Testis (tissue), 3 donors: ENCODE measurements around the gene CHM. TPM values are rescaled to one million over a fixed set of nuclear protein-coding genes. Genes with fewer than 3 reads are reported as not detected.

Experiments
- DNase-seq: peaks from one replicate; pipeline ENCODE4 v3.0.0-alpha.2; 2019
- H3K27ac ChIP-seq, 2 donors: fragments of 200-600 bp; sonication (generic); one replicate each; pipeline ENCODE4 v1.5.1; 2019
- H3K27me3 ChIP-seq: fragments of 200-600 bp; sonication (generic); one replicate; pipeline ENCODE4 v1.5.1; 2019
- H3K36me3 ChIP-seq: fragments of 200-600 bp; sonication (generic); one replicate; pipeline ENCODE4 v1.5.1; 2017; ENCODE audit warnings: low read depth; ENCODE audit errors: missing control alignments
- H3K4me1 ChIP-seq: fragments of 200-600 bp; sonication (generic); one replicate; pipeline ENCODE4 v1.5.1; 2019
- H3K4me3 ChIP-seq, 2 donors: fragments of 200-600 bp; sonication (generic); one replicate each; pipeline ENCODE4 v1.5.1; 2017 to 2019
- H3K9me3 ChIP-seq: fragments of 200-600 bp; sonication (generic); one replicate; pipeline ENCODE4 v1.5.1; 2017
- POLR2A ChIP-seq: fragments of 450-650 bp; IDR thresholded peaks from one replicate; pipeline ENCODE4 v1.6.1; 2017; ENCODE audit warnings: antibody characterized with exemption, mild to moderate bottlenecking, moderate library complexity
- WGBS, 2 donors: methylation state at CpG; one replicate each; pipeline ENCODE4 v1.1.5; 2018; 5-methylcytosine and 5-hydroxymethylcytosine counted together
- intact Hi-C: fragments of 100-400 bp; cut with DNase I; formaldehyde crosslinking; loops from one replicate; pipeline ENCODE4 v1.15.1; 2023; ENCODE audit warnings: low total_unique reads
- polyA plus RNA-seq: library from polyadenylated mRNA; stranded (reverse); fragments of 350-450 nt; fragmentation: Illumina TruSeq; extraction: RNeasy Lipid Tissue Mini Kit (QIAGEN cat#74804); gene quantifications from one replicate; pipeline ENCODE4 v1.2.3, GENCODE V29; 2014; ENCODE audit warnings: low read depth, low replicate concordance; ENCODE audit not compliant: insufficient read depth
- total RNA-seq, 2 donors: library from RNA; depleted of rRNA; stranded (reverse); fragments of >200 nt; gene quantifications; one replicate each; pipeline ENCODE4 v1.2.3, GENCODE V29; 2016
- TF ChIP-seq, protein P1 (sequence below), 3 experiments: fragments of 450-650 bp in 2 of 3; fragments of 200-600 bp in 1 of 3; sonication (generic) in 1 of 3; IDR thresholded peaks; one replicate each; pipeline ENCODE4 v1.5.1; 2016 to 2019; ENCODE audit warnings: antibody characterized with exemption in 3 of 3, mild to moderate bottlenecking in 2 of 3, moderate library complexity in 1 of 3

The CHM gene
- total and polyA plus RNA-seq, 3 donors from 2014 or later = 7.0 to 21.9 (median 19.0) TPM

DNA sequence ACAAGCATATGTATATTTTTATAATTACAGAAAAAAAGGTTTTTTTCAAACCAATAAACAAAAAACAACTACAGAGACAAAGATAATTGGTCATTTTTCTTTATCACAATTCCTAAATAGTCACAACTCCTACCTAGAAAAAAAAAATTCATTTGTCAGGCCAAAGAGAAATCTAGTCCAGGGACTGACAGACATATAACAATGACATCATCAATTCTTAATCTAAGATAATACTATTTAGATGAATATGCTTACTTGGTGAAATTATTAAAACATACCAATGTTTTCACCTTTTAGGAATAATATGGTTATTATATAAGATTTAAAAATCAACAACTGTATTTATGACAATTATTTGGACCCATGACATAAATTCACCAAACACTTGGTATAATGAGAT, 48.4 kb downstream of the CHM start:
- H3K27me3 ChIP-seq = no peaks in the 10 kb centered on the region
- H3K36me3 ChIP-seq = no peaks in the 10 kb centered on the region
- intact Hi-C loops = no loop called here
- H3K9me3 ChIP-seq = no peaks in the 10 kb centered on the region
- no peak for DNase-seq
- H3K27ac ChIP-seq = no peak overlapping the region
- no peak overlapping the region for H3K4me3 ChIP-seq
- TF ChIP-seq, protein P1, sequence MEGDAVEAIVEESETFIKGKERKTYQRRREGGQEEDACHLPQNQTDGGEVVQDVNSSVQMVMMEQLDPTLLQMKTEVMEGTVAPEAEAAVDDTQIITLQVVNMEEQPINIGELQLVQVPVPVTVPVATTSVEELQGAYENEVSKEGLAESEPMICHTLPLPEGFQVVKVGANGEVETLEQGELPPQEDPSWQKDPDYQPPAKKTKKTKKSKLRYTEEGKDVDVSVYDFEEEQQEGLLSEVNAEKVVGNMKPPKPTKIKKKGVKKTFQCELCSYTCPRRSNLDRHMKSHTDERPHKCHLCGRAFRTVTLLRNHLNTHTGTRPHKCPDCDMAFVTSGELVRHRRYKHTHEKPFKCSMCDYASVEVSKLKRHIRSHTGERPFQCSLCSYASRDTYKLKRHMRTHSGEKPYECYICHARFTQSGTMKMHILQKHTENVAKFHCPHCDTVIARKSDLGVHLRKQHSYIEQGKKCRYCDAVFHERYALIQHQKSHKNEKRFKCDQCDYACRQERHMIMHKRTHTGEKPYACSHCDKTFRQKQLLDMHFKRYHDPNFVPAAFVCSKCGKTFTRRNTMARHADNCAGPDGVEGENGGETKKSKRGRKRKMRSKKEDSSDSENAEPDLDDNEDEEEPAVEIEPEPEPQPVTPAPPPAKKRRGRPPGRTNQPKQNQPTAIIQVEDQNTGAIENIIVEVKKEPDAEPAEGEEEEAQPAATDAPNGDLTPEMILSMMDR (IDR thresholded peaks at IDR 0.05) = no peak
- no peak for TF ChIP-seq POLR2A
- H3K4me1 ChIP-seq = no peaks in the 10 kb centered on the region

DNA sequence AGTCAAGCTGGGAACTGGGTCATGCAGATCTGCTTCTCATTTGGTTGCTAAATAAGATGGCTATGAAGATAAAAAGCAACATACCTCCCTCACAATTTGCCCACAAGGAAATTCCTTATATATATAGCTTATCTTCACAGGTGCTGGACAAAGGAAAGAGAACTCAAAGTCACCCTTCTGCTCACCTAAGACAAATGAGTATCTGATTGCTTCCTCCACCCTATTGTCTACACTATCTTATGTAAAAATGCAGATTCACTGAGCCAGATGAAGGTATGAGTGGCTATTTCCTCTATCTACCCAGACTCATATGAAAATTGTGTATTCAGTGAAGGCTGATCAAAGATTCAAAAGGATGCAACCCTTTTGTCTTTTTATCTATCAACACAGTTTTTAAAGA, 50.8 kb downstream of the CHM start:
- no peaks in the 10 kb centered on the region for H3K36me3 ChIP-seq
- no peak for TF ChIP-seq POLR2A
- TF ChIP-seq, protein P1 (IDR thresholded peaks at IDR 0.05) = no peak
- intact Hi-C loops = no loop called here
- no peak overlapping the region for H3K4me3 ChIP-seq
- no peaks in the 10 kb centered on the region for H3K27me3 ChIP-seq
- H3K27ac ChIP-seq = no peak overlapping the region
- H3K4me1 ChIP-seq = no peaks in the 10 kb centered on the region
- no peaks in the 10 kb centered on the region for H3K9me3 ChIP-seq
- DNase-seq = no peak

DNA sequence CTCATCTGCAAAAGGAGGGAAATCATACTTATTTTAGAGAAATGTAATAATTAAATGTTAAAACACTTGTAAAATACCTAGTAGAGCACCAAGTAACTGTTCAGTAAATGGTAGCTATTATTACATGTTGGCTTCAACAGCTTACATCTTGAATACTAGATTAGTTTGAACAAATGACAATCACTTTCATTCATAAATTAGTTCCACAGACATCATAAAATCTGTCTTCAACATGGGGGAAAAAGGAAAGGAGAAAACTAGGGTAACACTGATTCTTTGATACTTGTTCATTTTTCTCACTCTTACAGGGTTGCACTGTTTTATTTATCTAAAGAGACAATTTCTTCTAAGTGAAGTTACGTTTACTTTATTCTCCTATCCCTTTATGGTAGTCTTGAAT, 51.7 kb downstream of the CHM start:
- H3K27ac ChIP-seq = no peak overlapping the region
- WGBS, 2 donors = 81 to 88% methylated on average over 1 of the region's 1 CpG
- H3K9me3 ChIP-seq = no peaks in the 10 kb centered on the region
- no peak for DNase-seq
- H3K4me1 ChIP-seq = no peaks in the 10 kb centered on the region
- intact Hi-C loops = no loop called here
- H3K4me3 ChIP-seq = no peak overlapping the region
- H3K27me3 ChIP-seq = no peaks in the 10 kb centered on the region
- TF ChIP-seq, protein P1 (IDR thresholded peaks at IDR 0.05) = no peak
- TF ChIP-seq POLR2A = no peak
- no peaks in the 10 kb centered on the region for H3K36me3 ChIP-seq

DNA sequence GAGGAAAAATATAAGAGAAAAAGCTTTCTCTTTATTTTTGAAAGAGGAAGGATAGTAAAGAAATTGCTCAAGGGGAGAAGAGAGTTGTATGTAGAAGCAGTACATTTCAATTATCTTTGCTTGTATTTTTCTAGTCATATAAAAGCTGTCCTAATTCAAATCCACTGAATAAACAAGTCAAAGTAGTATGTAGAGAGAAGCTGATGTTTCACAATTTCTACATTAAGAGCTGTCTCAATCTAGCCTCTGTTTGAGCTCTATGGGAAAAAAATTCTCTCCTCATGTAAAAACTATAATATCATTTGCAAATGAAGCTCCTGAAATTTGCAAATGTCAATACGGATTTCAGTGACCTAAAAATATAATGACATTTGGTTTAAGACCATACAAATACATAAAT, 52.6 kb downstream of the CHM start:
- no peak overlapping the region for H3K4me3 ChIP-seq
- no peak overlapping the region for H3K27ac ChIP-seq
- 72 to 83% methylated on average over 1 of the region's 1 CpG for WGBS, 2 donors
- intact Hi-C loops = no loop called here
- no peaks in the 10 kb centered on the region for H3K27me3 ChIP-seq
- H3K4me1 ChIP-seq = no peaks in the 10 kb centered on the region
- no peak for TF ChIP-seq POLR2A
- TF ChIP-seq, protein P1 (IDR thresholded peaks at IDR 0.05) = no peak
- H3K9me3 ChIP-seq = no peaks in the 10 kb centered on the region
- DNase-seq = no peak
- H3K36me3 ChIP-seq = no peaks in the 10 kb centered on the region

DNA sequence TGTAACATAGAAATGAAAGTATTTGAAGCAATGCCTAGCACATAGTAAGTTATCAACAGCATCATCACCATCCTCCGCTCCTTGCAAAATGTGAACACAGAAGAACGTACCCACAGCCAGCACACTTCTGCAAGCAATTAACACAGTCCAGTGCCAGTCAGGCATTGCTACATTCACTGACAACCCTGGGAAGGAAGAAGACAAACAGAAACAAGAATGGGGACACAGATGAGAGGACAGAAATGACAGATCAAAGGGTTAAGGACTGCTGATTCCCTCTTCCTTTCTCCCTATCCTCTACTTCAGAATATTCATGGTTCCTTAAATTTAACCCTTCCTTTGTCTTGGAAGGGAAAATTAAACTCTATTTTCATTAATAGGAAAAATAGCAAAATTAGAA, 53.1 kb downstream of the CHM start:
- Histone ChIP-seq H3K36me3 (no peaks in the 10 kb centered on the region), H3K4me3 (no peak overlapping the region), H3K9me3 (no peaks in the 10 kb centered on the region), H3K4me1 (no peaks in the 10 kb centered on the region), H3K27me3 (no peaks in the 10 kb centered on the region), H3K27ac (no peak overlapping the region)
- no peak for DNase-seq
- intact Hi-C loops = no loop called here
- WGBS, 2 donors = 84 to 86% methylated on average over 1 to 2 of the region's 2 CpGs
- no peak for TF ChIP-seq POLR2A
